GM19099 (cell line): ENCODE measurements around the gene MREG.

ENCODE experiments used
- POLR2A ChIP-seq: IDR thresholded peaks from 3 replicates; pipeline ENCODE4 v1.6.1; 2011; ENCODE audit warnings: low read depth; ENCODE audit not compliant: insufficient read length; ENCODE audit errors: extremely low read depth

MREG gene

DNA sequence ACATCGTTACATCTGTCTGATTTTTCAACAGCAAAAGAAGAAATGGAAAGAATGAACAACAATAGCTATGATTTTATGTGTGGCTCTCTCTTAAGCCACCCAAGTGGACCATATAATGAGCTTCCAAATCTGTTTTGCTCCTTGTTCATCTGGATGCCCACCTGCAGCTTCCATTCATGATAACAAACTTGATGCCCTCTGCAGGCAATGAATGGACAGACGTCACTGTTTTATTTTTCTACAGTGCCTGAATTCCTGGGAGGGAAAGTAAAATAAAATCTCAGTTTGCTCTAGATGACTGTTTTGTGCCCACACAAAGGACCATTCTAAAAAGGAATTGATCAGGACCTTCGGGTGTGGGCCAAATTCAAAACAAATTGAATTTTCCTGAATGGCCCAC lies 5.0 kb downstream of the MREG start:
- TF ChIP-seq POLR2A, result no peak

GRCh38 chr2:216006164-216006663 lies 7.1 kb downstream of the MREG start:
- peak; percentile 37 for TF ChIP-seq POLR2A

GRCh38 chr2:216004697-216005283 lies 8.6 kb downstream of the MREG start:
- peak; percentile 32 for TF ChIP-seq POLR2A

DNA sequence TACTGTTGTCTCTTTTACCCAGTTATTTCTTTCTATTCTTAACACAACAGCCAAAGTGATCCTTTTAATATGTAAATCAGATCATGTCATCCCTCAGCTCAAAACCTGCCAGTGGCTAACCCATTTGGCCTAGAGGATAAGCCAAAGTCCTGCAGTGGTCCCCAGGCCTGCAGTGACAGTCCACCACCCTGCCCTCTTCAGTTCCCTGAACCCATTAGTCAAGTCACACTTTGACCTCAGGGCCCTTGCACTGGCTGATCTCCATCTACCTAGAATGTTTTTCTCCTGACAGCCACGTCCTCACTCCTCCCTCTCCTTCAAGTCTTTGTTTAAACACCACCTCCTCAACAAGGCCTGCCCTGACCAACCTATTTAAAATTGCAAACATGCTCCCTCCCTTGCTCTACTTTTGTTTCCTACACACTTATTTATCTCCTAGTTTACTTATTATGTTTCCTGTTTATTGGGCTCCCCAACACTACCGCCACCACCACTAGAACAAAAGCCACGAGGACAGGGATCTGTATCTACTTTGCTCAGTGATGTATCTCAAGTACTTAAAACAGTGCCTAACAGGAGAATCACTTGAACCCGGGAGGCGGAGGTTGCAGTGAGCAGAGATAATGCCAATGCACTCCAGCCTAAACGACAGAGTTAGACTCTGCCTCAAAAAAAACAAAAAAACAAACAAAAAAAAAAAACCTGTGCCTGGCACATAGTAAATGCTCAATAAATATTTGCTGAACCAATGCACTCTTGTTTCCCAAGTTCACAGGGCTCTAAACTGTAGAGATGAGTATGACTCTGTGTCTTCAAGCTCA lies 9.3 kb downstream of the MREG start:
- TF ChIP-seq POLR2A, result no peak

DNA sequence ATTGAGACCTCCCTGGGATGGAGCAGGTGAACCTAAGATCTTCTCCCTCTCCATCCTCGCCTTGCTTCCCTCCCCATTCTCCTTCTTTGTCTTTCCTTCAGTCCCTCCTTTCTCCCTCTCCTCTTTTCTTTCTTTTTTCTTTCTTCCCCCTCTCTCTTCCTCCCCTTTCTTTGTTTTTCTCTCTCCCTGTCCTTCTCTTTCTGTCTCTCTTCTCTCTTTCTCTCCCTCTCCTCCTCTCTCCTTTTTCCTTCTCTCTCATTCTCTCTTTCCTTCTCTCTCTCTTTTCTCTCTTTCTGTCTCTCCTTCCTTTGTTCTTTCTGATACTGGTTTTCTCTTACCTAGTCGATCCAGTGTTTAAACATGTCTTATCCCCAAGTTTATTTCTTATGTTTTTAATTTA lies 10.7 kb downstream of the MREG start:
- no peak for TF ChIP-seq POLR2A

DNA sequence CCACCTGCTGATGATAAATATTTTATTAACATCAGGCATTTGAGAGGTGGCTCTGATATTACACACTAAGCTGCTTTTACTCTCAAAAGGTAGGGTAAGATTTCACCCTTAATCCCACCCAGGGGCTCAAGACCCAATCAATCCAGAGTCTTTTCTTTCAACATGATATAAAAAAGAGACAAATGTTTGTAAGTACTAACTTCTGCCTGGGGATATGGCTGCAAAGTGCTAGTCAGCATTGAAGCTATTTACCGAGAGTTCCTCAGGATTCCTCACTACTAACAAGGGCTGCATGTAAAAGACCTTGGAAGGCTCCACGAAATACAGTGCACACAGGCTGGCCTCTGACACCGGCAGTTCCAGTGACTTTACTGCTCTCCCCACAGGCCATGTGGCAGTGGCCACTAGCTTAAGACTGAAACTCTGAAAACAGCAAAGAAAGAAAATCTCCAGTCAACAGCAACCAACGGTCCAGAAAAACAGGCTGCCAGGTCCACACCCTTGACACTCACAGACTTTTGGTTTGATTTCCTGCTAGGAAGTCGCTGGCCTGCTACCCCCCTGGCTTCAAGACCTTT lies 11.2 kb downstream of the MREG start:
- TF ChIP-seq POLR2A, result no peak

DNA sequence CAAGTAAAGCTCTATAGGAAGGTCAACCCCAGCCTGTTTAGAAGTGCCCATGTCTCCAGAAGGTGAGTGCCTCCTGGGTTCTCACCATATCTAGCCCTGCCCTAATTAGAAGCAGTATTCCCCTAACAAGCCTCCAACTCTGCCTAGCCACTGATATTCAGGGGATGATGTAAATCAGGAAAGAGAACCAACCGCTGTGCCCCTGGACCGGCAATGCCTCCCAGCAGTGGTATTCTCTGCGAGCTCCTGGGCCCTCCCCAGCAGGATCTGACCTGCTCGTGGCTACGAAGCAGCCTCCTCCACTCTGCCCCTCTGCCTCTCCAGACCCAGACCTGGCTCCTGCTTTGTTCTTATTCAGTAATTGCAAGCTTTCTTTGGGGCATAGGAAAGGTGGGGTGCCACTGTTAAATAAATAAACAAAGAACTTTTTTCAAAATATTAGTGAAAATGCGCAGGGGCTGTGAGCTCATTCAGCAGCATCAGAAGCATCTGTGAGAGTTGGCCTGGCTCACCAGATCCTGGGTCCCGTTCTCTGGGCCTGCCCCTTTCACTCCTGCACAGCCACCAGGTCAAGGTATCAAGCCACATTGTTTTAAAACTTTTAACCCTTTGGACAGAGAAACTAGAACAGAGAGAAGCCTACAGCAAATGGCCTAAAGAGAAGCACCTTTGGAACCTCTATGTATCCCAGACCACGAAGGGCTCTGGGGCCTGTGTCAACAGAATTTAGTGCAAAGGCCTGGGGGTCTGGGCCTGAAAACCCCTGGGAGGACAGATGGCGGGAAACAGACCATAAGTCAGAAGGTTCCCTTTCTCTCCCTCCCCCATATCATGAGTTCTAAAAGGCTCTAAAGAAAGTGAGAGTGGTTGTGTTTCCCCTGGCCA lies 11.9 kb downstream of the MREG start:
- no peak for TF ChIP-seq POLR2A

DNA sequence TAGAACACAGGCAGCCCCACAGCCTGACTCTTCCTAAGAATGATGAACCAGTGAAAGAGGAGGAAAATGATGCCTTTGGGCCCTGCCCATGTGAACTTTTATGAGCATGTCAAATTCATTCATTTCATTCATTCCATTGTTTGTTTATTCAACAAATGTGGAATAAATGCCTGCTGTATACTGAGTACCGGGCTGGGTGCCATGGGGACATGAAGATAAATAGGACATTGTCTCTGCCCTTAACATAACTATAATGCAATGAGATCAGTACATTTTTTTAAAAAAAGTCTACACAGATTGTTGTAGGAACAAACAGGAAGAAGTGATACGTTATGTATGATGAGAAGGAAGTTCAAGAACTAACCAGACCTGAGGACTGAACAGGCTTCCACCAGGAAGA lies 14.7 kb downstream of the MREG start:
- no peak for TF ChIP-seq POLR2A

DNA sequence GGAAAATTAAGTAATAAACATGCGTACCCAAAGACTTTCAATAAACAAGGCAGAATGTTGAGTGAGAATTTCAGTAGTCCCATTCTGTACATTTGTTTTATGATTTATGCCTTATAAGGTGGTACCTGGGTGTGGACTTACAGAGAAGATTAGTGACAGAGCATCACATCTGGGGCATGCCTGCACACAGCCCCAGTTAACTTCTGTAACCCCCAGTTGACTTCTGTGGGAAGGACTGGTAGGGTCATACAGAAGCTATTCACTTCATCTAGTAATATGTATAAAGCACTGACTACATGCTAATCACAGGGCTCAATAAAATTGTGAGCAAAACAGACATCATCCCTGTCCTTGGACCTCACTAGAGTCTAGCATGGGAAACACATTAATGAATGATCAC lies 16.1 kb downstream of the MREG start:
- TF ChIP-seq POLR2A, result no peak

DNA sequence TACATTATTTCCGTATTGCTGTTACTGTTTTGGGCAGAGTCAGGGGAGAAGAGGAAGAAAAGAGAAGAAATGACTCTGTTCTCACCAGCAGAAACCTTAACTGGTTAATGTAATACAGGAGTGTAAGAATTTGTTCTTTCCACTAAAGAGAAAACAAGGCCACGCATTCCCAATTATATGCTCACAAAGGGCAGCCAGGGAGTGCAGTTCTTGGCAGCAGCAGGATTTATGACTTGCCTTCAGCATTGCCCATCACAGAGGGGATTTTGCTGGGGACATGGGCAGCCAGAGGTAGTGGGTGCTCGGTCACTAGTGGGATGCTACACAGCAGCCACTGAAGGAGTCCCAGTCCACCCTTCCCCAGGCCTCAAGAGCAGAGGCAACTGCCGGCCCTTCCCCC lies 18.4 kb downstream of the MREG start:
- no peak for TF ChIP-seq POLR2A

DNA sequence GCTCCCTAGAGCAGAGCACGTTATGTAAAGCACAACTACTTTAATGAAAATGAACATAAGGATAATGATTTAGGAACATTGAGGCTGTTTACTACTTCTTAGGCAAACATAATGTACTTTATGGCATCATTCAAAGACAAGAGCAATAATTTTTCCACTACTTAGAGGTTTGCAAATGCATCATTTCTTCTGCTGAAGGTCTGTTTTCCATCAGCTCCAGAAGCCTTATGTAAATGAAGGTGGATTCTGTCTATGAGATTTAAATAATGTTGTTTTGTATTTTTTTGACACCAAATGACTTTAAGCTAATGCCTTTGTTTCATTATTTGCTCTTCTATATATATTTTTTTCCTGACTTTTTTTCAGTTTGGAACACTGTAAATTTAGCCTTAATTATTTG lies 28.1 kb downstream of the MREG start:
- no peak for TF ChIP-seq POLR2A

DNA sequence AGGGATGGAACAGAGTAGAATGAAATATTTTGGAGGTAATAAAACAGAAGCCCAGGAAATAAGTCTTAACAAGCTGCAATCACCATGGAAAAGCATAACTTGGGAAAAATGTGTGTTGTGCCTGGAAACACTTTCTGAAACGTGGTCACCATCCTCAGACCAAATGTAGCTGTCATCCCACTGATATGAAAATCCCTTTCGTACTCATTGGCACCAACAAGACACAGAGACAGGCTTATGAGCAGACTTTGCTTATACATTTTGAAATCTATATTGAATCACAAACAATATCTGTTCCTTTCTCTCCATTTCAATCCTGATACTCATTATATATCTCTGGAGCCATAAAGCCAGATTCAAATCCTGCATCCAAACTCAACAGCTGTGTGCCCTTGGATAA lies 28.7 kb downstream of the MREG start:
- TF ChIP-seq POLR2A, result no peak

- no peak for TF ChIP-seq POLR2A
These were observed 29.6 kb downstream of the MREG start for GRCh38 chr2:215983581-215984351.

GRCh38 chr2:215982465-215982875 lies 30.9 kb downstream of the MREG start:
- no peak for TF ChIP-seq POLR2A
